ENCODE results near the gene ATP6V1D.

- TF ChIP-seq EZH2phosphoT487 (IDR thresholded peaks at IDR 0.05; ENCODE audit: insufficient read depth, low read depth) (no peak), EZH2 (IDR thresholded peaks at IDR 0.05; ENCODE audit: insufficient read depth, poor library complexity, severe bottlenecking) (no peak)
Measured at GRCh38 chr14:67360470-67361206, 1.0 kb upstream of the ATP6V1D start.

Data from GM23248 (cell line).